ENCODE data around the gene LRRFIP1. TPM values are rescaled to one million over a fixed set of nuclear protein-coding genes. Genes with fewer than 3 reads are reported as not detected.
"Not testable (repeated sequence)": the region's sequence is repeated elsewhere in the genome, so short reads cannot be mapped to it uniquely, and the experiment has no call there.

LRRFIP1 gene
- total RNA-seq, 1 experiment from 2014 or later: 57.7 TPM

DNA sequence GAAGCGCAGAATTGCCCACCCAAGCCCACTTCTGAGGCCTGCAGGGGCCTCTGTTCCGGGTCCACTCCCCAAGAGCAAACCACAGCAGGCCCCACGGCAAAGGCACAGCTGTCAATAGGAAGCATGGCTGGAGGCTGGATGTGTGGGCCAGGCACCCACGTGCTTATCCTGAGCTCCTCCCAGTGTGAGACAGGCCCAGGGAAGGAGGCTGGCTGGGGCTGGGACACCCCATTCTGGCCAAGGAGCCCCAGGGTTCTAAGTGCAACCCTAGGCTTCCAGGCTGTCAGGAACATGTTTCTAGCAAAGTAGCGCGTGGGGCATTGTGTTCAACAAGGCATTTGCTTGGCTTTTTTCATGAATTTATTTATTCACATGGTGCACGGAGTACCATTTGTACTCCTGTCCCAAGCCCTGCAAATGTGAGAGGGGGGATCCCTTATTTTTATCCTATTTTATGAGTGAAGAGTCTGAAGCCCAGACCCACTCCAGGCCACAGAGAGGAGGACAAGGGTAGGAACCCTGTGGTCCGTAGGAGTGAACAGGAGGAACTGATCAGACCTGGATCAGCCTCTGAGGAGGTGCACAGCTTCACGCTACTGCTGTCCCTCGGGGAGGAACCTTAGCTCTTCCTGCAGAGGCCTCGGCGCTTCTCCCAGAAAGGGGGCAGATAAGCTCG, 30.7 kb upstream of the LRRFIP1 start:
- peak; percentile 23 for DNase-seq (ENCODE audit: low read depth)

DNA sequence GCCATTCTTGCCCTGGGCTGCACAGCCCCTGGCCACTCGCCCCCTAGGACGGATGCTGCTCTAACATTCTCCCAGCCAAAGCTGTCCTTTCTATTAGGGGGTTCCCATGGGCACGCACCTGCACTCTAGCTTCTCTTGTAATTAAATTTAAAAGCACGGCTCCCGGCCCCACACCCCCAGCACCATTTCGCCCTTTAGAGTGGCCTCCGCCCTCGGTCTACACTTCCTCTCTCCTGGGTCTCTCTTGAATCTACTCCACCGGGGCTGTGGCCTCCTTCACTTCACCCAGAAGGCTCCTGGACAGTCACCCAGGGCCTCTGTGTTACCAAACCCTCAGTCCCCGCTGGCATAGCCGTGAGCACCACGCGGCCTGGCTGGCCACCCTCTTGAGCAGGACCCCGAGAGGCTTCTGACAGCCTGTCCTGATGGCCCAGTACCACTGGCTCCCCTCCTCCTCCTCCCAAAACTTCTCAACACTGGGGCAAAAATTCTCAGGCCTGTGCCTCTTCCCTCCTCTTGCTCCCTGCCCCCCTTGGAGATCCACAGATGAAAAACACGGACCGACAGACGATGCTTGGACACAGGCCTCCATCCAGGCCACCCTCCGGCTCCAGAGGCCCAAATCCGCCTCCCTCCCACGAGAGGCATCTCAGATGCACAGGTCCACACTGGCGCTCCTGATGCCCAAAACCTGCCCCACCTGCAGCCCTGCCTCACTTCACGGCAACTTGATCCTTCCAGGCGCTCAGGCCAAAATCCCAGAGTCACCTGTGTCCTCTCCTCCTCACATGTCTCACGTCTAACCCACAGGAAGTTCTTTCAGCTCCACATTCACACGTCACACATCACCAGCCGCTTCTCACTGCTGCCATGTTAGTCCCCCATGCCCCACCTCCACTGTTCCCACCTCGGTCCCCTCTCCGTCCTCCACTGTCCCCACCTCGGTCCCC, 29.9 kb upstream of the LRRFIP1 start:
- DNase-seq (ENCODE audit: low read depth): no peak

DNA sequence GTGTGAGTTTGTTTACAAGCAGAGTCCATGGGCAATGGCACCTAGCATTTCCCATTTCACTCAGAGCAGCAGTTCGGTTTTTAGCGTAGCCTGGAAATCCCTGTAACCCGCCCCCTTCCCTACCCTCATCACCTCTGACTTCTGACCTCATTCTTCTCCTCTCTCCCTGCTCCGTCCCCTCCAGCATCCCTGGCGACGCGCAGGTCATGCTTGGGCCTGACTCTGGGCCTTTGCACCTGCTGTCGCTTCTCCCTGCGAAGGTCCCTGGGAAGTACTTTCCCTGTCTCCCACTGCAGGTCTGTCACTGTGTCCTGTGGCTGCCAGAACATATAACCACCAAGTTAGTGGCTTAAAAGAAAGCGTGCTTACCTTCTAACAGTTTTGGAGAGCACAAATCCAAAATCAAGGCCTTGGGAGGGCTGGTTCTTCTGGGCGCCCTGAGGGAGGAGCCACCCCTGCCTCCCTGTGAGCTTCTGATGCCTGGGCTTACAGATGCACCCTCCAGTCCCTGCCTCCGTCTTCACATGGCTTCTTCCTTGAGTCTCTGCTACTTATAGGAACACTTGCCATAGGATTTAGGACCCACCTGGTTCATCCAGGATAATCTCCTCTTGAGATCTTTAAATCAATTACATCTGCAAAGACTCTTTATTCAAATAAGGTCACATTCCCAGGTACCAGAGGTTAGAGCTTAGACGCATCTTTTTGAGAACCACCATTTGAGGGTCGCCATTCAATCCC, 28.7 kb upstream of the LRRFIP1 start:
- no peak for DNase-seq (ENCODE audit: low read depth)

DNA sequence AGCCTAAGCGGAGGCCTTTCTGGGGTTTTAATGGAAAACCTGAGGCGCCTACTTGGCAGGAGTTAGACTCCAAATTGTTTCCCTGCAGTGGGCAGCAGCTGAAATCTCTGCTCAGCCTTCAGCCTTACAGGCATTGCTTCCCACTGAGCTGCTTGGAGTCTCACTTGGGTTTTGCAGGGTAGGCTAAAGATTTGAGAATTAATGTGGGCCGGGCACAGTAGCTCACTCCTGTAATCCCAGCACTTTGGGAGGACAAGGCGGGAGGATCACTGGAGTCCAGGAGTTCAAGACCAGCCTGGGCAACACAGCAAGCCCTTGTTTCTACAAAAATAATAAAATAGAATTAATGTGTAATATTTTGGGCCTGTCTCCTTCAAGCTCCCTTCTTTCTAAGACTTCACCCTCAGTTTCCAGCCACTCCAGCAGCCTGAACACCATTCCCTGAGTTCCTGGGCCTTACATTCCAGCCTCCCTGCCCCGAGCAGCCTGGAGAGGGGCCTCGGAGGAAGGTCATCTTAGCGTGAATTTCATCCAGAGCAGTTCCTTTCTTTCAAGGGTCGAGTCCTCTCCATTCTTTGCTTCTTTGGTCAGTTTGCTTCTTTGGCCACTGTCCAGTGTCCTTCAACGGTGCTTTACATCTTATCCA, 27.8 kb upstream of the LRRFIP1 start:
- no peak for DNase-seq (ENCODE audit: low read depth)

DNA sequence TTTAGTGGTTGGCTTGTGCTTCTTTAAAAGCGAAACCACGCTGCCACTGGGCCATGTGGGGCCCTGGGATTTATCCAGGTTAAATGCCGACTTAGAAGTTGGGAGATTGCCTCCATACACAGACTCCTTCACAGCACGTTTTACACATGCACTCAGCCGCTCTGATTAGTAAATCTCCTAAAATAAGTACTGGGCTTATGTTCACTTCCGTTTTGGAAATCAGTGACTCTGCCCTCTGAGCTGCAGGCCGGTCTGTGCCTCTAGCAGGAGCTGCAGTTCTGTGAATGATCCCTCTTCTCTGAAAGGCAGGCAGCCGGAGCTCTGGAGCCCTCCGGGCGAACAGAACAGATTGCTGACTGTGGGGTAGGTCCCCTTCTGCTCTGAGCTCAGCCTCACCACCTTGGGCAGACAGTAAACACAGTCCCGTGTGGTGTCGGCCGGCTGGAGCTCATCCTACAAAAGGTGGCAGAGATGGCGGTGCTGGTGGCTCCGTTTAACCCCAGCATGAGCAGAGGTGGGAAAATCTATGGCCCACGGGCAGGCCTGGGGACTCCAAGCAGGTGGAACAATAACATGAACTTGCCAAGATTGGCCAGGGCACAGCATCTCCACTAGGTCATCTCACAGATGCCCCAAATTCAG, 27.1 kb upstream of the LRRFIP1 start:
- peak; percentile 81 for DNase-seq (ENCODE audit: low read depth)

DNA sequence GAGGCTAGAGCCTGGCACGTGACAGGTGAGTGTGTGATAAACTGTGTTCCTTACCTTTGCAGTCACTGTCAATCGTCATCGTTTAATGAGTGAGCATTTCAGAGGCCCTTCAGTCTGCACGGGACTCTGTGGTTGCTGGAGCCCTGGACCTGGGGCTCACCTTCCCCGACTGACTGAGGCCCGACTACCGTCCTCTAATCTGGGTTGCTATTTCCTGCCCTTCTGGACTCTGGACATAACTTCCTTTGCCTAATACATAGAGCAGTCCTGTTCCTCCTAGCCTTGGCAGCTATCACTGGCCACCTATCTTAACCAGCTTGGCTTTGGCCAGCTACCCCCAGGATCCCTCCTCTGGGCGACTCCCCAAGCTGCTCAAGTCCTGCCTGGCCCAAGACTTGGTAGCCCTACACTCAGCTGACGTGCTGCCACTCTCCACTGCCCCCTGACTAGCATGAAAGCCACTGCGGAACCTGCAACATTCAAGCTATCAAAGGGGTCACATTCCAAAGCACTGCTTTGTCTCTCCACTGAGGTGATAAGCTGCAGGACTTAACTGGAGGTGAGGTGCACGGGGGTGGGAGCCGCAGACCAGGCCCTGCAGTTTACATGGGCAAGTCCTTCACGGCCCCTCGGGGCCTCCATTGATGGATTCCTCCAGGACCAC, 25.8 kb upstream of the LRRFIP1 start:
- DNase-seq (ENCODE audit: low read depth): no peak

DNA sequence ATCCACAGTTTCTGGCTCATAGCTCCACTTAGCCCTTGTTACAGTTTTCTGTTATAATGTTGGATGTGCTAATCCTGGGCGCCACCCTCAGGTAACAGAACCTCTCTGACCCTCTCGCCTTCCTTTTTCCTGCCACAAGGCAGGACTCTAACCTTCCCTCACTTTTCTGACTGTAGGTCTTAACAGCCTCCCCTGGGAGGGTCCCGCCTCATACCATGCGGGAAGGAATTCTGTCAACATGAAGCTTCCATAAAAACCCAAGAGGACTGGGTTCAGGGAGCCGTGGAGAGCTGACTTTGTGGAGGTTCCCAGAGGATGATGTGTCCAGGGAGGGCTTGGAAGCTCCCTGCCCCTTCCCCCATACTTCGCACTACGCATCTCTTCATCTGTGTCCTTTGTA, 25.0 kb upstream of the LRRFIP1 start:
- no peak for DNase-seq (ENCODE audit: low read depth)

DNA sequence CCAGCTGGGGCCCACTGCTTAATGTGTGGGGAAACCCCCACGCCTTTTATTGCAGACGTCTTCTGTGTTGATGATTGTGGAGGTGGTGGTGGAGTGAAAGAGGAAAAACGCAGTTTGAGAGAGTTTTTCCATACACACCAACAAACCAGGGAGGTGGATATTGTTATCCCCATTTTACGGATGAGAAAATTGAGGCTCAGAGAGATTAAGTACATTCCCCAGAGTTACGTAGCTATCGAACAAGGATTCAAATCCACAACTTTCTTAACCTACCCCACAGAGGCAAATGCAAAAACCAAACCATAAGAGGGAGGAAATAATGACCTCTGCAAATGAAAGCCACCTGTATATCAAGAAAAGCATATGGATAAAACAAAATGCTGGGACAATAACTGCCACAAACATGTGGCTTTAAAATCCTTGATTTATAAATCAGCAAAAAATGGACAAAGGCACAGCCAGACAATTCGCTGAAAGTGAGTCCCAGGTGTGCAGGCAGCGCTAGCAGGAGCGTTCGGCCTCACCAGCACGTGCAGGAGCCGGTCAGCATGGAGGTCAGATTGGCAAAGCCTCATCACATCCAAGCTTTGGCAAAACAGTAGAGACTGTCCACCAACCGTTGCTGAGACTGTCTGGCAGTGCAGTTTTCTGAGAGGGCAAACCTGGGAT, 24.2 kb upstream of the LRRFIP1 start:
- DNase-seq (ENCODE audit: low read depth): no peak

DNA sequence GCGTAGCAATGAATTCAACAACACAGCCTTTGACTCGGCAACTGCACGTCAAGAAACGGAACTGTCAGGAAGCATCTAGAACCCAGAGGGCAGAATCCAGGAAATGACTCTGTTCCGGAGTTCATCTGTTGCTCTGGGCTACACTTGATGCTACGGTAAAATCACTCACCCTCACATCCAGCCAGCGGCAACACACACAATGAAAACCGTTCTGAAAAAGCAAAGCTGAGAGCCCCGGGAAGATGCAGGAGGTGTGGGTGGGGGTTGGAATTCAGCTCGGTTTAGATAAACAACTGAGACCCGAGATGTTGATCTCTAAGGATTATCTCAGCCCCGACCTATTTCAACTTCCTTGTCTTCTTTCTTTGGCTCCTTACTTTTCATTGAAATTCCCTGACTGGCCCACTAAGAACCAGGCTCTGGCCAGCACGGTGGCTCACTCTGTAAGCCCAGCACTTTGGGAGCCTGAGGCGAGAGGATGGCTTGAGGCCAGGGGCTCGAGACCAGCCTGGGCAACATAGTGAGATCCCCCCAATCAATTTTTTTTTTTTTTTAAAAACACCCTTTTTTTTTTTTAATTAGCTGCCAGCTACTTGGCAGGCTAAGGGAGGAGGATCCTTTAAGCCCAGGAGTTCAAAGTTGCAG, 23.5 kb upstream of the LRRFIP1 start:
- peak; percentile 94 for DNase-seq (ENCODE audit: low read depth)

DNA sequence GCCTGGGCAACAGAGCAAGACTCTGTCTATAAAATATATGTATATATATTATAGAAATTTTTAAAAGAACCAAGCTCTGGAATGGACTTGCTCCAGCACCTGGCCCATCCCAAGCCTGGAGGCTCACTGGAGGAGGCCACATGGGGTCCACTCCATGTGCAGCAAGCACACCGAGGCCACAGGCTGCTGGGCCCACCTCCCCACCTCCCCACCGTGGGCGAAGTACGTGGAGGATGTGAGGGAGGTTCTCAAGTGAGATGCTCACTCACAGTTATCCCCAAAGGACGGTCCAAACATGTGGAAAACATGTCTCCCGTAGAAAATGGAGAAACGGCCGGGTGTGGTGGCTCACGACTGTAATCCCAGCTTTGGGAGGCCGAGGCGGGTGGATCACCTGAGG, 23.0 kb upstream of the LRRFIP1 start:
- DNase-seq (ENCODE audit: low read depth): no peak

DNA sequence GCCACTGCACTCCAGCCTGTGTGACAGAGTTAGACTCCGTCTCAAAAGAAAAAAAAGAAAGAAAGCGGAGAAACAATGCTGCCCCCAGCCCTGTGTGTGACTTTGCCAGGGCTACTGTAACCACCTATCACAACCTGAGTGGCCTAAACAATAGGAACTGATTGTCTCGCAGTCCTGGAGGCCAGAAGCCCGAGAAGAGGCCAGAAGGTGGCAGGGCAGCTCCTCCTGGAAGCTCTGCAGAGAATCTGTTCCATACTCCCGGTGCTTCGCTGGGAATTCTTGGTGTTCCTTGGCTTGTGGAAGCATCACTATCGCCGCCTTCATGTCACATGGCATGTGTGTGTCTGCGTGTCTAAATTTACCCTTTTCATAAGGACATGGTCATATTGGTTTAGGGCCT, 22.4 kb upstream of the LRRFIP1 start:
- DNase-seq (ENCODE audit: low read depth): peak; percentile 62

DNA sequence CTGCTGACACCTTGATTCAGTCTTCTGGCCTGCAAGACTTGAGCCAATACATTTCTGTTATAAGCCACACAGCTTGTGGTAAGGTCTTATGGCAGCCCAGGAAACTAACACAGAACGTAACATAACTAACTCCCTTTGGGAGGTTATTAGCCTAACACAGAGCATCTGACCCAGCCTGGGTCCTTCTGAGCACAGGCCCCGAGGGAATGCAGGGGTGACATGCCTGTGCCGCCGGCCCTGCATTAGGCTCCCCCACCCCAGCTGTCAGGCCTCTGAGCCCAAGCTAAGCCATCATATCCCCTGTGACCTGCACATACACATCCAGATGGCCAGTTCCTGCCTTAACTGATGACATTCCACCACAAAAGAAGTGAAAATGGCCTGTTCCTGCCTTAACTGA, 20.9 kb upstream of the LRRFIP1 start:
- not testable (repeated sequence) for DNase-seq (ENCODE audit: low read depth)

DNA sequence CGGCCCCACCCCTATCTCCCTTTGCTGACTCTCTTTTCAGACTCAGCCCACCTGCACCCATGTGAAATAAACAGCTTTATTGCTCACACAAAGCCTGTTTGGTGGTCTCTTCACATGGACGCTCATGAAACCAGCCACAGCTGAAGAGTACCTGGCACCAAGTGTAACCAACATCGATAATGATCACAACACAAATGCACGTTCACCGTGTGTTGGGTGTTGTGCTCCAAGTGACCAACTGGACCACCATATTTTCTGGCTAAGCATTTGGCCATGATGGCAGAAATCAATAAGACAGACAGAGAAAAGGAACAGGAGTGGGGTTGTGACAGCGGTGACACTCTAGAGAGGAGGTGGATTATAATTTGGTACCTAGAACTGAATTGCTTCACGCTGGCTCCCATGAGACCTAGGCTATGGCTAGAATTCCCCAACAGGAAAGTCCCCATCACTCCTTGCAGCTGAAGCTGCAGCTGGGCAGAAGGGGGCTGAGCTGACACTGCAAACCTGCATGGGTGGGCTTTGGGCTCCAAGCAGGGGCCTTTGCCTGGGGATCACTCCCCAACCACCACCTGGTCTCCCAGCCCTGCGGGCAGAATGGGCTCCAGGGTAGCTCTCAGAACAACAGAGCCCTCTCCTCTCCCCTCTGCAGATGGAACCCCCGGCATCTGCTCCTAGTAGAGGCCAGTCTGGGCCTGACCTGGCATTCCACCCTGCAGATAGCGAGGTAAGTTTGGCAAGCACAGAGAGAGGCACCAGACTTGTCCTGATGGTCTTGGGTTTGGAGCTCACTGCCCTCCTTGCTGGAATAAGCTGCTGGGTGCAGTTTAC, 14.6 kb upstream of the LRRFIP1 start:
- DNase-seq (ENCODE audit: low read depth): no peak

DNA sequence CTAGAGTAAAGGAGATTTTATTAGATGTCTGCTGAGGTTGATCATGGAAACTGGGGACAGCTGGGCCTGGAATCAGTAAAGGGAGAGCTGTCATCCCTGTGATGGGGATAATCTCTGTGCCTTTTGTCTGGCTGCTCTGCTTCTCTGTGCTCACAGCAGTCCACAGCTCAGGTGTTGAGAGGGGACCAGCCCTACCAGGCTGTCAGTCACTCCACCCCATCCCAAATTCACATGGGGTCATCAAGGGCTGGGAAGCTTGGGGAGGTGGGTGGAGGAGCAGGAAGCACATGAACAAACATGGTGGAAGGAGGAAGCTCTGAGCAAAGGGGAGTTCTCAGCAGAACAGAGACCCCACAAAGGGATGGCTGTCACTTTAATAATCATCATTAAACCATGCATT, 13.7 kb upstream of the LRRFIP1 start:
- no peak for DNase-seq (ENCODE audit: low read depth)

DNA sequence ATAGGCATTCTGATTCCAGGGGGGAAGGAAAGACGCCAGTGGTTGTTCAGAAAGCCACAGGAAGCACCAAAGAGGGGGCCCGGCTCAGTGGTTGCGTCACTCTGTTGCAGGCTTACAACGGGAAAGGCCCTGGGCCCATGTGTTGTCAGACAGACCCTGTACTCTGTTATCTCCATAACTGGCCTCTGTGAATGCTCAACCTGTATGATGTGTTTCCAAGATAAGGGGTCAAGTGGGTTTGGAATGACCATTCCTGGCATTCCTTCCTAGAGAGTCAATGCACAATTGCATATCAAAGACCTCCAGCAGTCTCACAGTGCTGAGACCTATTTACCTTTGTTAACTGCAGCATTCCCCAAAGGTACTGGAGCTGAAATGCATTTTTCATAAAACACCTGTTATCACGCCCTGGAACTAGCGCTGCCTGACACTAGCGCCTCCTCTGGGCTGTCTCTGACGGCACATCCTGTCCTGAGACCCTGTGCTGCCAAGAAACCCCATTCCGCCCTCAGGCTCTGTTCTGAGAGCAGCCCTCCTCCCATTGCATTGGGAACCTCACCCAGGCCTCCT, 13.2 kb upstream of the LRRFIP1 start:
- DNase-seq (ENCODE audit: low read depth): peak; percentile 76

DNA sequence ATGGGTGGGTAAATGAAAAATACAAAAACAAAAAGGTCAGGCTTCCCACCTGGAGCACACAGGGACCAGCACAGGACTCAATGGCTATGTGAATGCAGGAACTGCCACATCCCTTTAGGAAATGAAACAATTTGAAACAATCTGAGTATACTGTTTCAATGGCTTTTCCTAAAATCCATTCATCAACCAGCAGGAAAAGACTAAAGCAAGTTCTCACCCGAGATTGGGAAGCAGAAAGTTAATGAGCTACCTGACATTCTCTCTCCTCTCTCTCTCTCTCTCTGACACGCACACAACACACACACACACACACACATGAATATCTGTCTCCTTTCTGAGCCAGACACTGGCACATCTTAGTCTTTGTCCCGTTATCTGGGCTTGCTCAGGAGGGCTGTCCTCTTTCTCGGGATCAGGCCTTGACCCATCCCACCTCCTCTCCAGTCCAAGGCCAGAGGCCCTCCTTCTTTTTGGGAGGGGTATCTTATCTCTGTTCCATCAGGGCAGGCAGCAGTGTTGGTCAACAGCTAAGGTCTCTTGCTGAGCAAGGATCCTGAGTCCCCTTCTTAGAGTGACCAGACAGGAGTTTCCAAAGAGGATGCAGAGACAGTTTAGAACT, 11.6 kb upstream of the LRRFIP1 start:
- DNase-seq (ENCODE audit: low read depth): no peak

DNA sequence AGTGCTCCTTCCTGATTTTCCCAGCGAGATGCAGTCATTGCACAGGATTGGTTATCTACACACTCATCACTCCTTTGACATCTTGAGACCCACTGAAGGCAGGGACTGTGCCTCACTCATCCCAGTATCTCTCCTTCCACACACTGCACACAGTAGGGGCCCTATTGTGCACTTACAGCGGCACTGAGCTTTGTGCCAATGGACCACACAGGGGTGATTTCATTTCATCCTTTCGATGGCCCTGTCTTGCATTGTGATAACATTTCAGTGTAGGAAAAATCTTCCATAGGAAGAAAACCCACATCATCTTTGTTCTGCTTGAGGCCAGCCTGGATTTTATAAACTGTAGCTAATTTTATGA, 11.0 kb upstream of the LRRFIP1 start:
- no peak for DNase-seq (ENCODE audit: low read depth)

Data from RPMI7951 (cell line).